NCI-H1694 (cell line): ENCODE data around the gene ALDH8A1.

Source experiments
- DNase-seq: peaks from one replicate; lab custom pipeline; 2025; lab: John Stamatoyannopoulos, UW

The ALDH8A1 gene

GRCh38 chr6:134949927-134950326 is at the start of gene ALDH8A1:
Gene ALDH8A1, minus strand, starts transcription at chr6:134950101. Its CDS starts 48 bp downstream, at chr6:134950053.
- no peak for DNase-seq

- DNase-seq: no peak
Measured at GRCh38 chr6:134999107-134999506, 49.2 kb upstream of the ALDH8A1 start.

- no peak for DNase-seq
Measured at GRCh38 chr6:134997133-134997995, 47.5 kb upstream of the ALDH8A1 start.

GRCh38 chr6:134995536-134995935 is 45.6 kb upstream of the ALDH8A1 start:
- DNase-seq: no peak

GRCh38 chr6:134994431-134994830 is 44.5 kb upstream of the ALDH8A1 start:
- no peak for DNase-seq

- DNase-seq: no peak
Measured at GRCh38 chr6:134992155-134992554, 42.3 kb upstream of the ALDH8A1 start.

GRCh38 chr6:134990262-134990661 is 40.4 kb upstream of the ALDH8A1 start:
- no peak for DNase-seq

- DNase-seq: no peak
Measured at GRCh38 chr6:134984821-134985220, 34.9 kb upstream of the ALDH8A1 start.

- no peak for DNase-seq
Measured at GRCh38 chr6:134983823-134984222, 33.9 kb upstream of the ALDH8A1 start.

GRCh38 chr6:134982161-134982560 is 32.3 kb upstream of the ALDH8A1 start:
- no peak for DNase-seq

- DNase-seq: no peak
Measured at GRCh38 chr6:134980846-134981245, 30.9 kb upstream of the ALDH8A1 start.

- no peak for DNase-seq
Measured at GRCh38 chr6:134979142-134979541, 29.2 kb upstream of the ALDH8A1 start.

GRCh38 chr6:134974370-134974769 is 24.5 kb upstream of the ALDH8A1 start:
- no peak for DNase-seq

- no peak for DNase-seq
Measured at GRCh38 chr6:134967711-134968110, 17.8 kb upstream of the ALDH8A1 start.

GRCh38 chr6:134964451-134965203 is 14.7 kb upstream of the ALDH8A1 start:
- DNase-seq: no peak

GRCh38 chr6:134962421-134962820 is 12.5 kb upstream of the ALDH8A1 start:
- DNase-seq: no peak

GRCh38 chr6:134961366-134961765 is 11.5 kb upstream of the ALDH8A1 start:
- no peak for DNase-seq

- DNase-seq: no peak
Measured at GRCh38 chr6:134959603-134960002, 9.7 kb upstream of the ALDH8A1 start.

- DNase-seq: no peak
Measured at GRCh38 chr6:134956676-134957075, 6.8 kb upstream of the ALDH8A1 start.

- DNase-seq: no peak
Measured at GRCh38 chr6:134956032-134956431, 6.1 kb upstream of the ALDH8A1 start.

GRCh38 chr6:134954272-134955000 is 4.5 kb upstream of the ALDH8A1 start:
- DNase-seq: no peak

GRCh38 chr6:134951494-134952263 is 1.8 kb upstream of the ALDH8A1 start:
- no peak for DNase-seq
